OCI-LY7 (cell line): ENCODE results near the gene KMT2B.

Experiments
- EZH2phosphoT487 ChIP-seq: fragments of 200-600 bp; sonication (generic); IDR thresholded peaks from 2 replicates; pipeline ENCODE4 v1.6.1; 2018; ENCODE audit warnings: low read depth, borderline replicate concordance, mild to moderate bottlenecking, mixed run types, antibody characterized with exemption, low read length, moderate library complexity, mixed read lengths
- TF ChIP-seq, protein P1 (sequence below): fragments of 200-600 bp; sonication (generic); conservative IDR thresholded peaks from 2 replicates; pipeline ENCODE4 v1.5.1; 2014; ENCODE audit warnings: mild to moderate bottlenecking, antibody characterized with exemption, low read length, moderate library complexity, mixed read lengths

DNA sequence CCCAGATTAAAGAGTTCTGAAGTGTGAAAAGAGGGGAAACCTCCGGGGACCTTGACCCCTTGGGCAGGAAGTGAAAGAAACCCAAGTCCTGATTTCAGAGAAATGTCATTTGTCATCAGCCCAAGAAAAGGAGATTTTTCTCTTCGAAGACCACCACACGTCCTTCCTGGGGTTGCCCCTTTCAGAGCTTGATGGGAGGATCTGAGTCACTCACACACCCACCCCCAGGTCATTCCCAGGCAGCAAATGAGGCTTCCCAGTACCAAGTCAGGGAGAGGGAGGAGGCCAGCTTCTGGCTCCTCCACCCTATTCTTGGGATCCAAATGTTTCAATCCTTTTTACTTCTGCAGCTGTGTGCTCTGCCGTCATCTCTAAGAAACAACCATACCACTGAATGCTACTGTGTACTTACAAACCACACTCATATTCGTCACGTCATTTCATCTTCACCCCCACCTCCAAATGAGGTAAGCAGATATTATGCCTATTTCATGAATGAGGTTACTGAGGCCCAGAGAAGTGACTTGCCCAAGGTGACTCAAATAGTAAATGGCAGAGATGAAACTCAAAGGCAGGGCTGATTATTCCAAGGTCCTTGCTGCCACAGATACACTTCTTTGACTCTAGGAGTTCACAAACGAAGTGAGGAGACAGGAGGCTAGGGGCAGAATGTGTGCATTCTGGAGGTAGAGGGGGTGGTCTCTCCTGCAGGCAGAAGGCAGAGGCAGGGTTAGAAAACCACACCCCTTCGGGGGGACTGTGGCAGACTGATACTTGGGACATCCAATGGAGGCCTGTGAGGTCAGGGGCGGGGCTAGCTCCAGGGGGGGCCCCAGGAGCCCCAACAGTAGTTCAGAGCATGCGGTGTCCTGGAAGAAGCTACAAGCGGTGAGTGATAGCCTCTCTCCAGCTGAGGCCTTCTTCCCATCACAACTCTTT, 5.0 kb upstream of the KMT2B start:
- TF ChIP-seq, protein P1, sequence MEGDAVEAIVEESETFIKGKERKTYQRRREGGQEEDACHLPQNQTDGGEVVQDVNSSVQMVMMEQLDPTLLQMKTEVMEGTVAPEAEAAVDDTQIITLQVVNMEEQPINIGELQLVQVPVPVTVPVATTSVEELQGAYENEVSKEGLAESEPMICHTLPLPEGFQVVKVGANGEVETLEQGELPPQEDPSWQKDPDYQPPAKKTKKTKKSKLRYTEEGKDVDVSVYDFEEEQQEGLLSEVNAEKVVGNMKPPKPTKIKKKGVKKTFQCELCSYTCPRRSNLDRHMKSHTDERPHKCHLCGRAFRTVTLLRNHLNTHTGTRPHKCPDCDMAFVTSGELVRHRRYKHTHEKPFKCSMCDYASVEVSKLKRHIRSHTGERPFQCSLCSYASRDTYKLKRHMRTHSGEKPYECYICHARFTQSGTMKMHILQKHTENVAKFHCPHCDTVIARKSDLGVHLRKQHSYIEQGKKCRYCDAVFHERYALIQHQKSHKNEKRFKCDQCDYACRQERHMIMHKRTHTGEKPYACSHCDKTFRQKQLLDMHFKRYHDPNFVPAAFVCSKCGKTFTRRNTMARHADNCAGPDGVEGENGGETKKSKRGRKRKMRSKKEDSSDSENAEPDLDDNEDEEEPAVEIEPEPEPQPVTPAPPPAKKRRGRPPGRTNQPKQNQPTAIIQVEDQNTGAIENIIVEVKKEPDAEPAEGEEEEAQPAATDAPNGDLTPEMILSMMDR = no peak
- TF ChIP-seq EZH2phosphoT487 = no peak
